Stimulated activated CD8-positive, alpha-beta memory T cell treated with anti-CD3 and anti-CD28 coated beads, Interleukin-2, amount 100 ng/mL, for 1 hour (primary cell): ENCODE measurements around the gene ZNF3.

Source experiments
- DNase-seq, 2 donors: peaks; one replicate each; pipeline ENCODE4 v3.0.0-alpha.2; 2020; ENCODE audit warnings: low read depth in 2 of 2

Gene ZNF3

GRCh38 chr7:100053215-100053614 lies 28.3 kb downstream of the ZNF3 start:
- DNase-seq: no peak

- DNase-seq: no peak
These were observed 29.9 kb downstream of the ZNF3 start for GRCh38 chr7:100051611-100052010.

GRCh38 chr7:100049441-100050291 lies 31.9 kb downstream of the ZNF3 start, which contains the start of gene ZSCAN21:
Gene ZSCAN21, plus strand, starts transcription at chr7:100049774. Its CDS starts 7,233 bp downstream, at chr7:100057007.
- peak; percentile 65 to 70 for DNase-seq

GRCh38 chr7:100048680-100049079 lies 32.8 kb downstream of the ZNF3 start:
- no peak for DNase-seq

- no peak for DNase-seq
These were observed 36.8 kb downstream of the ZNF3 start for GRCh38 chr7:100044718-100045117.

GRCh38 chr7:100040575-100040974 lies 40.9 kb downstream of the ZNF3 start:
- no peak for DNase-seq

- no peak for DNase-seq
These were observed 43.2 kb downstream of the ZNF3 start for GRCh38 chr7:100038326-100038725.

GRCh38 chr7:100035876-100036275 lies 45.6 kb downstream of the ZNF3 start:
- no peak for DNase-seq

- DNase-seq: no peak
These were observed 46.5 kb downstream of the ZNF3 start for GRCh38 chr7:100034871-100035510.

GRCh38 chr7:100033526-100033925 lies 48.0 kb downstream of the ZNF3 start:
- DNase-seq: no peak

- no peak for DNase-seq
These were observed 51.9 kb downstream of the ZNF3 start for GRCh38 chr7:100029596-100029995.

- no peak for DNase-seq
These were observed 54.3 kb downstream of the ZNF3 start for GRCh38 chr7:100027197-100027596.

GRCh38 chr7:100024020-100024619 lies 57.4 kb downstream of the ZNF3 start:
- DNase-seq: no peak

- no peak for DNase-seq
These were observed 58.0 kb downstream of the ZNF3 start for GRCh38 chr7:100023526-100023925.

- DNase-seq: no peak
These were observed 58.9 kb downstream of the ZNF3 start for GRCh38 chr7:100022621-100023020.

- no peak for DNase-seq
These were observed 60.2 kb downstream of the ZNF3 start for GRCh38 chr7:100021297-100021696.
